A549 (cell line): ENCODE results near the gene TMEM82.

Experiments used
- CHD4 ChIP-seq: fragments of 200-600 bp; sonication (generic); IDR thresholded peaks from 2 replicates; pipeline ENCODE4 v1.6.1; 2016; ENCODE audit warnings: antibody characterized with exemption, mild to moderate bottlenecking, borderline replicate concordance
- EP300 ChIP-seq, 2 experiments: fragments of >200 bp; sonication (Bioruptor Twin); formaldehyde crosslinking; IDR thresholded peaks; 2 replicates in 1 of 2; 3 replicates in 1 of 2; pipeline ENCODE4 v1.6.1; 2016 to 2017
- ESRRA ChIP-seq: fragments of 150-350 bp; IDR thresholded peaks from 2 replicates; pipeline ENCODE4 v1.6.1; 2014; ENCODE audit warnings: mild to moderate bottlenecking, low read length, borderline replicate concordance
- JUN ChIP-seq, 2 experiments: fragments of >200 bp; sonication (Bioruptor Twin); formaldehyde crosslinking; IDR thresholded peaks; 2 replicates in 1 of 2; 3 replicates in 1 of 2; pipeline ENCODE4 v1.6.1; 2016 to 2017
- JUNB ChIP-seq: fragments of >200 bp; sonication (Bioruptor Twin); formaldehyde crosslinking; IDR thresholded peaks from 2 replicates; pipeline ENCODE4 v1.6.1; 2016
- KDM1A ChIP-seq: fragments of 200-600 bp; sonication (generic); IDR thresholded peaks from 2 replicates; pipeline ENCODE4 v1.6.1; 2016; ENCODE audit warnings: low read depth, mild to moderate bottlenecking
- MAZ ChIP-seq: fragments of 150-350 bp; IDR thresholded peaks from 2 replicates; pipeline ENCODE4 v1.6.1; 2014; ENCODE audit warnings: antibody characterized with exemption, low read depth, low read length, borderline replicate concordance
- POLR2A ChIP-seq: IDR thresholded peaks from 2 replicates; pipeline ENCODE4 v1.6.1; 2012; ENCODE audit warnings: mild to moderate bottlenecking, low read length
- RAD21 ChIP-seq, 2 experiments: fragments of >200 bp in 1 of 2; sonication (Bioruptor Twin) in 1 of 2; formaldehyde crosslinking in 1 of 2; IDR thresholded peaks in 1 of 2; conservative IDR thresholded peaks in 1 of 2; 2 replicates in 1 of 2; 3 replicates in 1 of 2; pipeline ENCODE4 v1.6.1; 2012 to 2018; ENCODE audit warnings: inconsistent platforms in 1 of 2
- RFX5 ChIP-seq: fragments of 450-650 bp; IDR thresholded peaks from 2 replicates; pipeline ENCODE4 v1.7.1; 2014; ENCODE audit warnings: antibody characterized with exemption, mild to moderate bottlenecking, moderate library complexity
- SREBF2 ChIP-seq: fragments of 450-650 bp; IDR thresholded peaks from 2 replicates; pipeline ENCODE4 v1.6.1; 2014; ENCODE audit warnings: mild to moderate bottlenecking, moderate library complexity
- TFCP2L1 ChIP-seq: fragments of 250-450 bp; sonication (Bioruptor Pico); IDR thresholded peaks from 2 replicates; pipeline ENCODE4 v1.5.0; 2021; ENCODE audit warnings: mild to moderate bottlenecking
- TF ChIP-seq, protein P1 (sequence below): fragments of >200 bp; sonication (Bioruptor Twin); formaldehyde crosslinking; IDR thresholded peaks from 3 replicates; pipeline ENCODE4 v1.5.1; 2016
- TF ChIP-seq, protein P2 (sequence below): IDR thresholded peaks from 2 replicates; pipeline ENCODE4 v1.6.1; 2012

GRCh38 chr1:15738416-15739113 lies 3.7 kb upstream of the TMEM82 start:
- no peak for TF ChIP-seq RAD21 (conservative IDR thresholded peaks at IDR 0.05 in 1 of 2, IDR thresholded peaks at IDR 0.05 in 1 of 2)
- TF ChIP-seq RFX5, result no peak
- no peak for TF ChIP-seq POLR2A
- no peak for TF ChIP-seq SREBF2
- TF ChIP-seq, protein P1, sequence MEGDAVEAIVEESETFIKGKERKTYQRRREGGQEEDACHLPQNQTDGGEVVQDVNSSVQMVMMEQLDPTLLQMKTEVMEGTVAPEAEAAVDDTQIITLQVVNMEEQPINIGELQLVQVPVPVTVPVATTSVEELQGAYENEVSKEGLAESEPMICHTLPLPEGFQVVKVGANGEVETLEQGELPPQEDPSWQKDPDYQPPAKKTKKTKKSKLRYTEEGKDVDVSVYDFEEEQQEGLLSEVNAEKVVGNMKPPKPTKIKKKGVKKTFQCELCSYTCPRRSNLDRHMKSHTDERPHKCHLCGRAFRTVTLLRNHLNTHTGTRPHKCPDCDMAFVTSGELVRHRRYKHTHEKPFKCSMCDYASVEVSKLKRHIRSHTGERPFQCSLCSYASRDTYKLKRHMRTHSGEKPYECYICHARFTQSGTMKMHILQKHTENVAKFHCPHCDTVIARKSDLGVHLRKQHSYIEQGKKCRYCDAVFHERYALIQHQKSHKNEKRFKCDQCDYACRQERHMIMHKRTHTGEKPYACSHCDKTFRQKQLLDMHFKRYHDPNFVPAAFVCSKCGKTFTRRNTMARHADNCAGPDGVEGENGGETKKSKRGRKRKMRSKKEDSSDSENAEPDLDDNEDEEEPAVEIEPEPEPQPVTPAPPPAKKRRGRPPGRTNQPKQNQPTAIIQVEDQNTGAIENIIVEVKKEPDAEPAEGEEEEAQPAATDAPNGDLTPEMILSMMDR, result no peak
- no peak for TF ChIP-seq CHD4
- no peak for TF ChIP-seq KDM1A
- no peak for TF ChIP-seq JUNB
- no peak for TF ChIP-seq EP300 (IDR thresholded peaks at IDR 0.05)
- no peak for TF ChIP-seq MAZ
- no peak for TF ChIP-seq TFCP2L1
- no peak for TF ChIP-seq JUN (IDR thresholded peaks at IDR 0.05)
- TF ChIP-seq ESRRA, result no peak
- TF ChIP-seq, protein P2, sequence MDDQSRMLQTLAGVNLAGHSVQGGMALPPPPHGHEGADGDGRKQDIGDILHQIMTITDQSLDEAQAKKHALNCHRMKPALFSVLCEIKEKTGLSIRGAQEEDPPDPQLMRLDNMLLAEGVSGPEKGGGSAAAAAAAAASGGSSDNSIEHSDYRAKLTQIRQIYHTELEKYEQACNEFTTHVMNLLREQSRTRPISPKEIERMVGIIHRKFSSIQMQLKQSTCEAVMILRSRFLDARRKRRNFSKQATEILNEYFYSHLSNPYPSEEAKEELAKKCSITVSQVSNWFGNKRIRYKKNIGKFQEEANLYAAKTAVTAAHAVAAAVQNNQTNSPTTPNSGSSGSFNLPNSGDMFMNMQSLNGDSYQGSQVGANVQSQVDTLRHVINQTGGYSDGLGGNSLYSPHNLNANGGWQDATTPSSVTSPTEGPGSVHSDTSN, result no peak
